IMR-90 (cell line): ENCODE results near the gene ADAMTS19. TPM values are rescaled to one million over a fixed set of nuclear protein-coding genes. Genes with fewer than 3 reads are reported as not detected.

ENCODE experiments used
- ATAC-seq: fragments of 200-7000 bp; cut with Tn5 transposase; 2 replicates; pipeline ENCODE4 v1.9.1; 2020; ENCODE audit warnings: low read depth, mild to moderate bottlenecking, moderate library complexity
- BruUV-seq: library from RNA; stranded (reverse); fragments of 400-500 nt; replicated peaks from 2 replicates; lab custom pipeline; 2021; lab: Mats Ljungman, UMichigan
- CTCF ChIA-PET: fragments of 300-600 bp; formaldehyde crosslinking; extraction: SDS; loops from one replicate; lab custom pipeline; 2021; ENCODE audit warnings: antibody characterized with exemption; lab: Yijun Ruan, JAX
- POLR2A ChIA-PET: fragments of 300-600 bp; sonication (Branson Sonifier 250); formaldehyde crosslinking; loops from one replicate; lab custom pipeline; 2022; ENCODE audit warnings: antibody characterized with exemption; ENCODE audit not compliant: unreplicated experiment; lab: Charles Lee
- DNase-seq: peaks from one replicate; pipeline ENCODE4 v3.0.0; 2013
- H2AFZ ChIP-seq: replicated peaks from 2 replicates; pipeline ENCODE3; 2013; ENCODE audit warnings: low read length, mild to moderate bottlenecking; ENCODE audit not compliant: poor library complexity
- H2AK5ac ChIP-seq: 2 replicates; pipeline ENCODE4 v1.6.1; 2013; ENCODE audit warnings: low read depth, low read length, inconsistent platforms
- H2AK9ac ChIP-seq: replicated peaks from 2 replicates; pipeline ENCODE3; 2013; ENCODE audit warnings: mild to moderate bottlenecking, low read depth, low read length, moderate library complexity; ENCODE audit not compliant: poor library complexity
- H2BK120ac ChIP-seq: 2 replicates; pipeline ENCODE4 v1.6.1; 2013; ENCODE audit warnings: low read depth, low read length, inconsistent platforms
- H2BK15ac ChIP-seq: 3 replicates; pipeline ENCODE4 v1.6.1; 2013; ENCODE audit warnings: low read depth, low read length, inconsistent platforms
- H2BK20ac ChIP-seq: 2 replicates; pipeline ENCODE4 v1.6.1; 2013; ENCODE audit warnings: low read depth, mild to moderate bottlenecking, inconsistent platforms, low read length, moderate library complexity
- H2BK5ac ChIP-seq: 2 replicates; pipeline ENCODE4 v1.6.1; 2013; ENCODE audit warnings: mild to moderate bottlenecking, low read depth, low read length, inconsistent platforms; ENCODE audit not compliant: poor library complexity, severe bottlenecking
- H3K14ac ChIP-seq: replicated peaks from 2 replicates; pipeline ENCODE4 v1.6.1; 2013; ENCODE audit warnings: low read depth, low read length, inconsistent platforms
- H3K18ac ChIP-seq: 2 replicates; pipeline ENCODE4 v1.6.1; 2013; ENCODE audit warnings: low read depth, low read length, control low read depth
- H3K23ac ChIP-seq: 2 replicates; pipeline ENCODE4 v1.6.1; 2013; ENCODE audit warnings: low read depth, low read length, inconsistent platforms
- H3K27ac ChIP-seq: 2 replicates; pipeline ENCODE4 v1.5.1; 2013; ENCODE audit warnings: mild to moderate bottlenecking, control low read depth, low read length; ENCODE audit not compliant: insufficient read depth
- H3K27me3 ChIP-seq: 2 replicates; pipeline ENCODE4 v1.6.1; 2013; ENCODE audit warnings: low read length; ENCODE audit not compliant: control insufficient read depth, insufficient read depth
- H3K36me3 ChIP-seq: 2 replicates; pipeline ENCODE4 v1.6.1; 2013; ENCODE audit warnings: low read length, mixed read lengths; ENCODE audit not compliant: control insufficient read depth, insufficient read depth
- H3K4ac ChIP-seq: 2 replicates; pipeline ENCODE4 v1.6.1; 2013; ENCODE audit warnings: low read depth, low read length, inconsistent platforms
- H3K4me1 ChIP-seq: 2 replicates; pipeline ENCODE4 v1.6.1; 2013; ENCODE audit warnings: low read length, mixed read lengths; ENCODE audit not compliant: control insufficient read depth, insufficient read depth
- H3K4me2 ChIP-seq: 2 replicates; pipeline ENCODE4 v1.6.1; 2013; ENCODE audit warnings: low read depth, mild to moderate bottlenecking, control low read depth, low read length, moderate library complexity
- H3K4me3 ChIP-seq: 2 replicates; pipeline ENCODE4 v1.5.1; 2013; ENCODE audit warnings: low read depth, mild to moderate bottlenecking, control low read depth, low read length, moderate library complexity; ENCODE audit not compliant: insufficient read depth
- H3K56ac ChIP-seq: 2 replicates; pipeline ENCODE4 v1.6.1; 2013; ENCODE audit warnings: low read length, inconsistent platforms; ENCODE audit not compliant: insufficient read depth; ENCODE audit errors: extremely low read depth
- H3K79me1 ChIP-seq, 2 experiments: 2 replicates each; pipeline ENCODE4 v1.6.1; 2013; ENCODE audit warnings: low read length in 2 of 2, inconsistent platforms in 1 of 2, low read depth in 1 of 2
- H3K9ac ChIP-seq: 2 replicates; pipeline ENCODE4 v1.6.1; 2013; ENCODE audit warnings: low read depth, low read length, control low read depth
- H3K9me1 ChIP-seq: 2 replicates; pipeline ENCODE4 v1.6.1; 2013; ENCODE audit warnings: low read length, inconsistent platforms; ENCODE audit not compliant: insufficient read depth
- H3K9me3 ChIP-seq: 2 replicates; pipeline ENCODE4 v1.6.1; 2013; ENCODE audit warnings: low read length; ENCODE audit not compliant: control insufficient read depth, insufficient read depth
- H4K20me1 ChIP-seq: 2 replicates; pipeline ENCODE4 v1.6.1; 2013; ENCODE audit warnings: low read length, inconsistent platforms; ENCODE audit not compliant: insufficient read depth
- H4K5ac ChIP-seq: 2 replicates; pipeline ENCODE4 v1.6.1; 2013; ENCODE audit warnings: mild to moderate bottlenecking, low read depth, low read length, control low read depth
- H4K8ac ChIP-seq, 2 experiments: 2 replicates each; pipeline ENCODE4 v1.6.1; 2013; ENCODE audit warnings: low read depth in 2 of 2, low read length in 2 of 2, control low read depth in 1 of 2, inconsistent platforms in 1 of 2
- H4K91ac ChIP-seq: 2 replicates; pipeline ENCODE4 v1.6.1; 2013; ENCODE audit warnings: low read depth, low read length, inconsistent platforms; ENCODE audit not compliant: insufficient read depth
- RCOR1 ChIP-seq: IDR thresholded peaks from 2 replicates; pipeline ENCODE4 v1.6.1; 2012; ENCODE audit warnings: mild to moderate bottlenecking, low read length, improper control_type of control experiment; ENCODE audit not compliant: insufficient replicate concordance
- WGBS, 2 experiments: methylation state at CpG; one replicate each; pipeline versions ENCODE4 v1.1.5 to v1.1.7; 2013; ENCODE audit warnings: missing lambda C conversion rate in 2 of 2; ENCODE audit not compliant: insufficient read length in 1 of 2; ENCODE audit errors: extremely low coverage in 2 of 2; 5-methylcytosine and 5-hydroxymethylcytosine counted together
- dilution Hi-C: fragments of 300-500 bp; cut with HindIII; formaldehyde crosslinking; loops from one replicate; pipeline ENCODE4 v1.14.3; 2018; ENCODE audit warnings: low sequenced_read_pairs; ENCODE audit not compliant: unreplicated experiment
- in situ Hi-C: fragments of 300-500 bp; cut with MboI; formaldehyde crosslinking; loops from 3 replicates; pipeline ENCODE4 v1.14.3; 2019; ENCODE audit warnings: low sequenced_read_pairs, inconsistent platforms, mixed read lengths
- intact Hi-C: fragments of 100-400 bp; cut with micrococcal nuclease; formaldehyde crosslinking; loops from 2 replicates; pipeline ENCODE4 v1.10.0; 2022
- polyA plus RNA-seq, 3 experiments: library from polyadenylated mRNA; depleted of rRNA; stranded (reverse); fragments of >200 nt; gene quantifications; 2 replicates each; pipeline ENCODE4 v1.2.3, GENCODE V29; 2012; ENCODE audit warnings: low replicate concordance in 1 of 3
- total RNA-seq: library from RNA; depleted of rRNA; stranded (reverse); fragments of >200 nt; gene quantifications from 2 replicates; pipeline ENCODE4 v1.2.3, GENCODE V29; 2012

Gene ADAMTS19
- total and polyA plus RNA-seq, 2 of the 4 experiments (the other 2 are of a cell fraction), result under 0.01 to 0.17 TPM

GRCh38 chr5:129679671-129680070 lies 219.6 kb downstream of the ADAMTS19 start:
- Histone ChIP-seq H2BK120ac (no peak overlapping the region), H3K4ac (no peak overlapping the region), H4K20me1 (no peaks in the 10 kb centered on the region), H4K5ac (no peak overlapping the region), H2BK20ac (no peak overlapping the region), H2BK15ac (no peak overlapping the region), H3K4me1 (no peaks in the 10 kb centered on the region), H3K4me2 (no peak overlapping the region), H2AFZ (no peak overlapping the region), H3K36me3 (no peaks in the 10 kb centered on the region), H3K9me1 (no peaks in the 10 kb centered on the region), H3K18ac (no peak overlapping the region), H3K9ac (no peak overlapping the region), H3K4me3 (no peak overlapping the region), H2BK5ac (no peak overlapping the region), H3K56ac (no peak overlapping the region), H3K9me3 (no peaks in the 10 kb centered on the region), H3K79me1 (no peaks in the 10 kb centered on the region), H2AK9ac (no peak overlapping the region), H4K91ac (no peak overlapping the region), H3K27ac (no peak overlapping the region), H3K23ac (no peak overlapping the region), H3K27me3 (no peaks in the 10 kb centered on the region), H3K14ac (no peak overlapping the region), H2AK5ac (no peak overlapping the region), H4K8ac (no peak overlapping the region)
- BruUV-seq, result no TSS peak
- ATAC-seq, result no peak
- intact Hi-C loops (no loop called here), in situ Hi-C loops (no loop called here), dilution Hi-C loops (no loop called here)
- TF ChIP-seq RCOR1, result no peak
- CTCF ChIA-PET, result no interaction called here
- WGBS, 2 experiments, result no CpG with 5 or more reads among the region's 3 CpGs
- no peak for DNase-seq
- POLR2A ChIA-PET, result no interaction called here
